Measurements from ENCODE around the gene IL31RA.
"Not testable (repeated sequence)": the region's sequence is repeated elsewhere in the genome, so short reads cannot be mapped to it uniquely, and the experiment has no call there.

IL31RA gene

DNA sequence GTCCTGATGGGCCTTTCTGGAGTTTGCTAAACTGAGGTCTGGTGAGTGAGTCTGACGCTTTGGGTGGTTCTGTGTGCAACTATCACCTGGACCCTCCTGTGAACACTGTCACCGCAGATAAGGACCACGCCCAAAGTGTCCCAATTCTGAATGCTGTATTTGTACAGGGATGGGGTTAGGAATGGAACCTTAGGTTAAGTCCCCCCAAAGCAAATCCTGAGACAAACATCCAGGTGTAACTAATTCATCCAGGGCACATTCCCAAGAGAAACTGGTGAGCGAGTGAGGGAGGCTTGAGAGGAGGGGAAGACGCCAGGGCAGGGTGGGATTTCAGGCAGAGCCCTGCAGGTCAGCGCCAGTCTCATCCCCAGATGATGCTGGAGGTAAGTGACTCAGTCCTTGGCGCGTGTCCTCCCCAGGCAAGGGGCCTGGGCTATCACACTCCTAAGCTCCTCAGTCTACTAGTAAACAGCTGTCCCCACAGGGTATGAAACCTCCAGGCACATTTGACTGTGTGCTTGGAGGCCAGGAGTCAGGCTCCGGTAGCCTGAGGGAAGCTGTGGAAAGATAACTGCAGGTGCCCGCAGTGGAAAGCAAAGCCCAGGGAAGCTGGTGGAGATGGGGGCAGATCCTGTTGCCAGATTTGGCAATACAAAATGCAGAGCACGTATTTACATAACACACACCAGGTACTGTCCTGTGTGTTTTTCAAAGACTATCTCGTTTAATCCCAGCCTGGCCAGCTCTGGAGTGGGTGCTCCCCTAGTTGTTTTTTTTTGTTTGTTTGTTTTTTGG lies 76.9 kb downstream of the IL31RA start:
- DNase-seq = no peak

DNA sequence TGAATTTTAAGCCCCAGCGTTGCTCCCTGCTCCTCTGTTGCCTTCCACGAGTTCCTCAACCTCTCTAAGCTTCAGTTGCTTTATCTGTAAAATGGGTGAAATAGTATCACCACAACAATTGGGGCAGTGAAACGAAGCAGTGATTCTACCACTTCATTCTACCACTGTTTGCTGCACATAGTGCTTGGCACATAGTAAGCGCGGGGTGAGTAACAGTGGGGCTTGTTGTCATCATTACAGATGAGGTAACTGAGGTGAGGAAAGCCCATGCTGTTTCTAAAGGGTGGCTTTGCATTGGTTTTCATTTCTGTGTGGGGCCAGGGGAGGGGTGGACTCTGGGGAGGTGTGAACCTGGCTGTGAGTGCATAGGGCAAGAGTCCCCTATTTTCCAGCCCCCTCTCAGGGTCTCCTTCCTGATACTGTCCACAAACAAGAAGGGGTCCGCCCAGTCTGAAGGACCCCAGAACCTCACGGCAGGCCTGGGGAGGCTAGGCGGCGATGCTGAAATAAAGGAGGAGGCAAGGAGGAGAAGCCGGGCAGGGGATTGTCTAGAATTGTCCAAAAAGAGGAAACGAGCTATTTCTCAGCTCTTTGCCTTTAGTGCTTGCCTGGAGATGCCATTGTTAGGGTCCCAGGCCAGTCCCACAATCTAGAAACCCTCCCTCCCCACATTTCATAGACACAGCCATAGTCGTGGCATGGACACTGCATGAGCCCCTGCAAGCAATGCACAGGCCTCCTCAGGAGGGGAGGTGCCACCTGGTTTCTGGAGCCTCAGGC lies 78.1 kb downstream of the IL31RA start:
- no peak for DNase-seq

DNA sequence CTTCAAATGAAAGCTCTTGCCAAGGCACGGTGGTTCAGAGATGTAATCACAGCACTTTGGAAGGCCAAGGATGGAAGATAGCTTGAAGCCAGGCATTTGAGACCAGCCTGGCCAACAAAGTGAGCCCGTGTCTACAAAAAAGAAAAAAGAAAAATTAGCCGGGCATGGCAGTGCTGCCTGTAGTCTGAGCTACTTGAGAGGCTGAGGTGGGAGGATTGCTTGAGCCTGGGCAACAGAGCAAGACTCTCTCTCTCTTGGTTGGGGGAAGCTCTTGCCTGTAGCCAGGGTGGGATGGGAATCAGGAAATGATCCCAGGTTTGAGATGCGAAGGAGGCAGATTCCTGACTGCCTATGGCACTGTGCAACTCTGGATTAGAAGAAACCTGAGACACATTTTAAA lies 81.5 kb downstream of the IL31RA start:
- DNase-seq = no peak

DNA sequence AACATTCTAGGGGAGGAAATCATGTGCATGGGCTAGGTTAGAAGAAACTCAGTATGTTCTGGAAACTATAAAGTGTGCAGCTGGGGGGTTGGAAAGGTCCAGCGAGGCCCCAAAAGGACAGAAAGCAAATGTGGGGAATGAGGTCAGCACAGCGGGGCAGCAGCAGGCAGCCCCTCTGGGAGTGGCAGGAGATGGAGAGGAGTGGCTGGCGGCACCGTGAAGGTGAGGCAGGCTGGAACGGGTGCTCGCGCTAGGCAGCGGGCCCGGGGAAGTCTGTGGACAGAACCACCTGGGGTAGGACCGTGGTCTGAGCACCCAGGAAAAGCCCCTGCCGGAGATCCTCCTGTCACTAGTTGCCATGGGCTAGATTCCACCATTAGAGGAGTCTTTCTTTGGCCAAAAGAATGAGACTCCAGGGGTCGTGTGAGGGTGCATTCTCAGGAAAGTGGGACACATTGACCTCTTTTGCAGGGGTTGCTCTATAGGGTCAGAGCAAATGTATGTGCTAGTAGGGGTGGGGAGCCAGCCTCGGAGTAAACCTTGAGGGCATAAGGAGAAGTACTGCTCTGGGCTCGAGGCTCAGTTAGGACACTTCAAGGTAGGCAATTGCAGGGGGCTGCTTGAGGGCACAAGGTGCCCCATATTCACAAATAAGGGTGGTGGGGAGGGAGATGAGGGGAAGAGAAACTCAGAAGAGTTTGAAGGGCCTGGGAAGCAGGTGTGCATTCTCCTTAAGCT lies 82.4 kb downstream of the IL31RA start:
- no peak for DNase-seq

DNA sequence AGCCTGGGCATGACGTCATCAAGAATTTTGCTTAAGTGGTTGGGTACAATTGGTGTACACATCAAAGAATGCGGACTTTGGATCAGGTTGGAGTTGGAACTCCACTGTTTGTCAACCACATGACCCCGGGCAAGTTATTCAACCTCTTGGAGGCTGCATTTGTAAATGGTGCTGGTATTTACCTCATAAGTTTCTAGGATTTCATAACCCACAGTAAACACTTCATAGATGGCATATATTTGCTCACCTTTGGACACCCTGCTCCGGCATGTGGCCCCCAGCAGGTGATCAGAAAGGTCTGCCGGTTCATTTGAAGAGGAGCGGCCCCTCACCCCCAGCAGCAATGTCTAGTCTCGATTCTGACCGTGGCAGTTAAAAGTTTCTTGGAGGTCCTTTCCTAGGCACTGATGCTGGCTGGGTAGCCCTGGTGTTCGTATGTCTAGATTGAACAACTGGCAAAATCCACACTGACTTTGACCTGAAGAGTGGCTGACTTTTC lies 83.0 kb downstream of the IL31RA start:
- no peak for DNase-seq

DNA sequence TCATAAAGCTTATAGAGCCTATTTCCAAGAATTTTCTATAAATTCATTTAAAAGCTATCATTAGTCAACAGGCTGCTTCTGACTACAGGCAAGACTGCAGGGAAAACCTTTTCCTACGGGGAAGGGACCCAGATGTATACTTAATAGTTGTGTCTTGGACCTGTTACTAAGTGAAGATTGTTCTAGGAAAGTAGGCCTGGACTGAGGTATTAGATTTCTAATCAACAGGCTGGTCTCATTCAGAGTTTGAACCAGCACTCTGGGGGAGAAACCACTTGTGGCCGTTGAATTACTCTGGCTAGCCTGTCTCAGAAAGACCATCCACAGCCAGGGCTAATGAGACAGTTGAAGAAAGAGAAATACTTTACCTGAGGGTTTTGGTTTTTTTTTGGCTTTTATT lies 83.6 kb downstream of the IL31RA start:
- no peak for DNase-seq

DNA sequence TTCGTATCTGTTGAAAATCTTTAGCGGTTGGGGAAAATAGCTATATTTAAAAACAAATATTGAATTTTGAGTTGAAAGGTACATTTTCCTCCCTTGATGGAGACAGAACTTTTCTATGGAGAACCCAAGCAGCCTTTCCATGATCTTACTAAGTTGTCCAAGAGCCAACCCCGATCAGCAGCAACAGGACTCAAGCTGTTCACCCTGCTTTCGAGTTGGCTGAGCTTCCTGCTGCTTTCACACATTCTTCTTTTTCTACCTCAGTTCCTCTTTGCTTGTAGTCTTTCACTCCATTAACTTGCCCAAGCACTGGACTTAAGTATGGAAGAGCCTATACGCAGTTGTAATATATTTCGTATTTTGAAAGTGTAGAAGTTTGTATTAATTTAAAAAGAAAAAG lies 84.2 kb downstream of the IL31RA start:
- no peak for DNase-seq

DNA sequence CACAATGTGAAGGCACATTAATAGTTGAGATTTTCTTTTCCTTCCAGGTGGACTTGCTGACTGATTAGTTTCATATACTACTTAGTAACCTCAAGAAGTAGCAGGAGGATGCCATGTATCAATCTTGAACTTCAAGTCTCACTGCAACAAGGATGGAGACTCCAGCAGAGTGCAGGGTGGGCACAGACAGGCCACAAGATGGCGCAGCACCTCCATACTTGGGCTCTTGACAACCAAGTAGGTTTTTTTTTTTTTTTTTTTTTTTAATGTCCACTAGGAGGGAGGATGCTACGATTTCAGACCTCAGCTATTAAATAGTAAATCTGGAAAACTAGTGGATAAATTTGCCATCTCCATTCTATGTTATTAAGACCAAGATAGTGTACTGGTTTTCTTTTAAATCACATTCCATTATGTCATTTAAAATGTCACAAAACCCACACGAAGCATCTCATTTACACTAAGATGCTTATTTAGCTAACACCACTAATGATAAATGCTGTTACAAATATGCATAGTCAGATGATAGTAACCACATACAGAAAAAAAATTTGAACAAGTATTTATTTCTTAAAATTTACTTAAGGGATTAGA lies 85.0 kb downstream of the IL31RA start:
- DNase-seq = peak; percentile 77

DNA sequence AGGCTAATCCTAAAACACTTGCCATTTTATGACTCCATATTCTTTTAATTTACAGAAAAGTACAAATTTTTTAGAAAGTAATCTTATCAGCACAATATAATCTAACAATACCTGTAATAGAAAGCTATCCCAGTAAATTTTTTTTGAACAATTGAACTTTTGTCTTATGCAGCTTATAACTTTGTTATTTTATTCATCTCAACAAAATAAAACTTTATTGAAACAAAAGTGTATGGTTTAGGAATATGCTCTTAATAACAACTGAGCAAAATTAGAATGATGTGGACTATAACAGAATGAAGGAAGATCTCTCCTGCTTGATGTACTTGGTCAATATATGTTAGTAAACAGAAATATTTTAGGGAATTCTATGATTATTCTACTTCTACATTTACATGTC lies 86.4 kb downstream of the IL31RA start:
- DNase-seq = not testable (repeated sequence)

DNA sequence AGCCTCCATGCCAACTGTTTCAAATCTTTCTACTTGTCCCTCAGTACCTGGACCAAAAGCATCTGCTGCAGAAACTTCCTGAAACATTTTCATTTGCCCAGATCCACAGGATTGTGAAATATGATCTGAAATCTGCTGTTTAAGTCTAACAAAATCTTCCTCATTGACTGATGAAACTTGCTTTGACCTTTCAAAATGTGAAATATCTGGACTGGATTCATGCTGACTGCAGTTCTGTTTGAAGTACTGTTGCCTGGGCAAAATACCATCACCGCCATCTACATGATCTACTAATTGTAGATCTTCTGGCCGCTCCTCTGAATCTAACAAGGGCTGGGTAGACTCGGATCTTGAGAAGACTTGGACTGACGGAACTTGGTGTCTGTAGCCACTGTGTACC lies 90.0 kb downstream of the IL31RA start:
- not testable (repeated sequence) for DNase-seq

DNA sequence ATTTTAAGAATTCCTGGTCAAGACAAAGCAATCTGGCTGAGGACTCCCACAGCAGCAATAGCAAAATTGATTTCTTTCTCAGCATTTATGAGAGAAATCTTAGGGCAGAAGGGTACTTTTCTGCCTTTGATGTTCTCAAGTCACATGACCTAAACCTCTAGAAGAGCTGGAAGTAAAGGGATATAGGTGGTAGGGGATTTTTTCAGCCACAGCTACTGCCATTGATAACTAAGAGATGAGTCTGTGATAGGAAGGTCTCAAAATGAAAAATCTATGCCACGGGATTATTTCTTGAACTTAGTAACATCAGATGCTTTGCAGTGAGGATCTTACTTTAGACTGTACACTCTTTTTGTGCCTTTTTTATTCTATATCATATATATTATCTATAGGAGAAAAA lies 108.1 kb downstream of the IL31RA start:
- DNase-seq = peak; percentile 35

DNA sequence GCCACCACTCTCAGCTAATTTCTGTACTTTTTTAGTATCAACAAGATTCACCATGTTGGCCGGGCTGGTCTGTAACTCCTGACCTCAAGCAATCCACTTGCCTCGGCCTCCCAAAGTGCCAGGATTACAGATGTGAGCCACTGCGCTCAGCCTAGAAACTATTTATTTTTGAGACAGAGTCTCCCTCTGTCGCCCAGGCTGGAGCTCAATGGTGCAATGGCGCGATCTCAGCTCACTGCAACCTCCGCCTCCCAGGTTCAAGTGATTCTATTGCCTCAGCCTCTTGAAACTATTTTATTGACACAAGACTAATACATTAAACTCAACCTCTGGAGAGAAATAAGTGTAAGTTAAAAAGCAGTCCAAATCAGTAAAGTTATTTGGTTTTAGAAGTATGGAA lies 109.6 kb downstream of the IL31RA start:
- DNase-seq = no peak

DNA sequence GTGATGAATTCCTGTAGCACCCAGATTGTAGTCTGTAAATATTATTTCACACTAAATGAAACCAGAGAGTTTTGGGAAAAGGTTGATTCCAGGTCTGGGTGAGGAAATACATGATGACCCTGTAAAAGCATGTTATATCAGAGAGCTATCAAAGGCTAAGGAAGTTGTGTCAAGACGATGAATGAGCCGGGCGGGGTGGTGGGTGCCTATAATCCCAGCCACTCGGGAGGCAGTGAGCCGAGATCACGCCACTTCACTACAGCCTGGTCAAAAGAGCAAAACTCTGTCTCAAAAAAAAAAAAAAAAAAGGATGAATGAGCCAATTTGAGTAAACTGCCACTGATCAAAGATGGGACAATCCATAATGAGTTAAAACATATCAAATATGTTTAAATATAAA lies 114.4 kb downstream of the IL31RA start:
- no peak for DNase-seq

DNA sequence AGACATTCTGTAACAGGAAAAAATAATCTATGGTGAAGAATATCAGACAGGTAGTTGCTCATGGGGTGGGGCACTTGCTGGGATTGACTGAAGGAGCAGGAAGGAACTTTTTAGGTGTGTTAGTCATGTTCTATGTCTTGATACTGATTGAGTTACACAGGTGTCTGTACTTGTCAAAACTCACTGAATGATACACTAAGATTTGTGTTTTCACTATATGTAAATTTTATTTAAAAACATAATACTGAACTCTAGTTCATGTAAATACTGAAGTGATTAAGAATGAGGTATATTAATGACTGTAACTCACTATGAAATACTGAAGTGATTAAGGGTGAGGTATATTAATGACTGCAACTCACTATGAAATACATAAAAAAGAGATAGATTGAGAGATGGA lies 115.1 kb downstream of the IL31RA start:
- no peak for DNase-seq

DNA sequence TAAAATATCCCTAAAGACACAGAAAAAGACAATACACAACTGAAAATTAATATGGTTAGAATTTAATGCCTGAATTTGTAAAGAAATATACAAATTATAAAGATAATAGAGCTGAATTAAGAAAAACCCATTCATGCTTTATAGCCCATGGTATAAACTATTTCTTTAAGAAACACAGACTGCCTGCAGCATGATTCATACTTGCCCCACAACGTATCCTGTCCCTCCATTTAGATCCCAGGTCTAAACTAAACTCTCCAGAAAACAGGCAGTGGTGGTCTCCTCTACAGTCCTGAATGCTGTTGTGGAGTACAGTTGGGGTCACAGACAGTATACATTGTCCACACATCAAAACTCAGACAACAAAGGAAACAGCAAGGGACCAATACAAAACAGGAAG lies 118.8 kb downstream of the IL31RA start:
- DNase-seq = no peak

Data from CD4-positive, alpha-beta T cell treated with Interleukin-12 subunit alpha and Interleukin-12 subunit beta, for 1 hour (primary cell).